Neural progenitor cell (in vitro differentiated cells): Measurements from ENCODE around the gene NAP1L5.

Experiments used
- CTCF ChIP-seq: fragments of 200-600 bp; sonication (generic); IDR thresholded peaks from 2 replicates; pipeline ENCODE4 v1.5.1; 2017; ENCODE audit warnings: antibody characterized with exemption, mild to moderate bottlenecking
- EZH2phosphoT487 ChIP-seq: fragments of 200-600 bp; sonication (generic); IDR thresholded peaks from 2 replicates; pipeline ENCODE4 v1.6.1; 2017; ENCODE audit warnings: antibody characterized with exemption

GRCh38 chr4:88661739-88662138 lies 35.9 kb downstream of the NAP1L5 start:
- TF ChIP-seq CTCF (no peak), EZH2phosphoT487 (no peak)
